ENCODE results near the gene SPOUT1. TPM values are rescaled to one million over a fixed set of nuclear protein-coding genes. Genes with fewer than 3 reads are reported as not detected.

Gene SPOUT1
- total RNA-seq, 6 donors from 2014 or later: 10.5 to 108 (median 41.7) TPM

GRCh38 chr9:128819716-128820664, 9.6 kb downstream of the SPOUT1 start:
- H3K4me1 ChIP-seq: peaks cover 12 to 20% (median 13%) of the 10 kb centered on the region in 4 donors
- peak overlapping the region in 2 of 4 donors; percentile 69 to 70 for H3K4me3 ChIP-seq
- H3K27me3 ChIP-seq: no peaks in the 10 kb centered on the region
- no peaks in the 10 kb centered on the region for H3K9me3 ChIP-seq
- peaks cover 6 to 40% (median 35%) of the 10 kb centered on the region in 4 donors for H3K36me3 ChIP-seq
- no peak overlapping the region for H3K27ac ChIP-seq
- ATAC-seq (ENCODE audit: low FRiP score in 2 of 2): no peak
- no peak for TF ChIP-seq EP300 (IDR thresholded peaks at IDR 0.05)
- 84 to 89% methylated on average over 14 to 18 of the region's 18 CpGs for WGBS, 2 donors
- DNase-seq: no peak

GRCh38 chr9:128818839-128819715, 10.5 kb downstream of the SPOUT1 start:
- H3K9me3 ChIP-seq: no peaks in the 10 kb centered on the region
- WGBS, 2 donors: 46 to 71% methylated on average over 11 to 23 of the region's 90 CpGs
- no peak for TF ChIP-seq POLR2AphosphoS5 (IDR thresholded peaks at IDR 0.05)
- peak overlapping the region; percentile 77 to 87 (median 82) for H3K27ac ChIP-seq
- peak overlapping the region; percentile 57 to 90 (median 70) for H3K4me3 ChIP-seq
- H3K27me3 ChIP-seq: no peaks in the 10 kb centered on the region
- peaks cover 6 to 31% (median 26%) of the 10 kb centered on the region in 4 donors for H3K36me3 ChIP-seq
- DNase-seq (peak; percentile 37 to 93), ATAC-seq (ENCODE audit: low FRiP score in 2 of 2) (peak in 1 of 2 donors; percentile 16)
- H3K4me1 ChIP-seq: peaks cover 12 to 20% (median 13%) of the 10 kb centered on the region in 4 donors

GRCh38 chr9:128818099-128818838, 11.3 kb downstream of the SPOUT1 start, which contains the start of gene ENDOG:
Gene ENDOG, plus strand, starts transcription at chr9:128818500. Its CDS starts 185 bp downstream, at chr9:128818685.
- peaks cover 12 to 20% (median 13%) of the 10 kb centered on the region in 4 donors for H3K4me1 ChIP-seq
- peak within 1 kb of the TSS; percentile 57 to 90 (median 70) for H3K4me3 ChIP-seq
- peaks cover 6 to 24% (median 19%) of the 10 kb centered on the region in 4 donors for H3K36me3 ChIP-seq
- DNase-seq: peak; percentile 98 to 99
- no peaks in the 10 kb centered on the region for H3K9me3 ChIP-seq
- ATAC-seq (ENCODE audit: low FRiP score in 2 of 2): peak; percentile 98 to 99
- WGBS, 2 donors: 0% methylated on average over 10 to 21 of the region's 70 CpGs
- TF ChIP-seq CTCF (IDR thresholded peaks at IDR 0.05) (peak; percentile 93 to 99 (median 99)), EP300 (IDR thresholded peaks at IDR 0.05) (no peak), POLR2AphosphoS5 (IDR thresholded peaks at IDR 0.05) (peak in 1 of 2 donors; percentile 87), POLR2A (IDR thresholded peaks at IDR 0.05) (peak in 3 of 4 donors; percentile 58 to 91 (median 88))
- H3K27me3 ChIP-seq: no peaks in the 10 kb centered on the region
- peak within 1 kb of the TSS; percentile 77 to 87 (median 82) for H3K27ac ChIP-seq

- Histone ChIP-seq H3K9me3 (no peaks in the 10 kb centered on the region), H3K27me3 (no peaks in the 10 kb centered on the region), H3K36me3 (peaks cover 6 to 34% (median 25%) of the 10 kb centered on the region in 4 donors), H3K27ac (no peak overlapping the region), H3K4me1 (no peaks in the 10 kb centered on the region), H3K4me3 (no peak overlapping the region)
- no peak for ATAC-seq (ENCODE audit: low FRiP score in 2 of 2)
- 69 to 77% methylated on average over 5 of the region's 5 CpGs for WGBS, 2 donors
- DNase-seq: no peak
- TF ChIP-seq POLR2A (IDR thresholded peaks at IDR 0.05): no peak
- no peak for TF ChIP-seq POLR2AphosphoS5 (IDR thresholded peaks at IDR 0.05)
- no peak for TF ChIP-seq EP300 (IDR thresholded peaks at IDR 0.05)
- TF ChIP-seq CTCF (IDR thresholded peaks at IDR 0.05): no peak
Observed at GRCh38 chr9:128810873-128811272, 18.7 kb downstream of the SPOUT1 start.

- no peak for TF ChIP-seq EP300 (IDR thresholded peaks at IDR 0.05)
- TF ChIP-seq POLR2AphosphoS5 (IDR thresholded peaks at IDR 0.05): no peak
- TF ChIP-seq POLR2A (IDR thresholded peaks at IDR 0.05): no peak
- TF ChIP-seq CTCF (IDR thresholded peaks at IDR 0.05): no peak
- no peak for ATAC-seq (ENCODE audit: low FRiP score in 2 of 2)
- DNase-seq: no peak
- Histone ChIP-seq H3K9me3 (no peaks in the 10 kb centered on the region), H3K4me1 (no peaks in the 10 kb centered on the region), H3K27ac (no peak overlapping the region), H3K4me3 (no peak overlapping the region), H3K27me3 (no peaks in the 10 kb centered on the region), H3K36me3 (peaks cover 9 to 44% (median 32%) of the 10 kb centered on the region in 4 donors)
- WGBS, 2 donors: 13 to 67% methylated on average over 1 to 2 of the region's 2 CpGs
Observed at GRCh38 chr9:128809831-128810230, 19.8 kb downstream of the SPOUT1 start.

All from upper lobe of left lung (tissue), 6 donors.